Astrocyte (in vitro differentiated cells and primary cell): ENCODE results near the gene VIP.

Source experiments
- CTCF ChIP-seq: IDR thresholded peaks from 2 replicates; pipeline ENCODE4 v1.5.1; 2011; ENCODE audit warnings: low read depth, mild to moderate bottlenecking, inconsistent platforms, low read length, moderate library complexity; ENCODE audit not compliant: insufficient read depth
- EZH2 ChIP-seq: IDR thresholded peaks from 2 replicates; pipeline ENCODE4 v1.6.1; 2012; ENCODE audit warnings: mild to moderate bottlenecking, low read length, inconsistent platforms; ENCODE audit not compliant: insufficient read depth

- TF ChIP-seq CTCF (no peak), EZH2 (no peak)
Observed at GRCh38 chr6:152794696-152795095, 44.1 kb downstream of the VIP start.
